Measurements from ENCODE around the gene INSYN2B. TPM values are rescaled to one million over a fixed set of nuclear protein-coding genes. Genes with fewer than 3 reads are reported as not detected.

INSYN2B gene
- total RNA-seq, 2 donors from 2014 or later = not detected

GRCh38 chr5:169974121-169974770, 6.0 kb downstream of the INSYN2B start:
- Histone ChIP-seq H3K27ac (no peak overlapping the region), H3K36me3 (no peaks in the 10 kb centered on the region), H3K9ac (ENCODE audit: low read depth in 2 of 2, low read length in 2 of 2) (no peak overlapping the region), H3K9me3 (no peaks in the 10 kb centered on the region), H3K4me1 (no peaks in the 10 kb centered on the region), H3K27me3 (no peaks in the 10 kb centered on the region), H3K4me3 (no peak overlapping the region)
- TF ChIP-seq, protein P1, sequence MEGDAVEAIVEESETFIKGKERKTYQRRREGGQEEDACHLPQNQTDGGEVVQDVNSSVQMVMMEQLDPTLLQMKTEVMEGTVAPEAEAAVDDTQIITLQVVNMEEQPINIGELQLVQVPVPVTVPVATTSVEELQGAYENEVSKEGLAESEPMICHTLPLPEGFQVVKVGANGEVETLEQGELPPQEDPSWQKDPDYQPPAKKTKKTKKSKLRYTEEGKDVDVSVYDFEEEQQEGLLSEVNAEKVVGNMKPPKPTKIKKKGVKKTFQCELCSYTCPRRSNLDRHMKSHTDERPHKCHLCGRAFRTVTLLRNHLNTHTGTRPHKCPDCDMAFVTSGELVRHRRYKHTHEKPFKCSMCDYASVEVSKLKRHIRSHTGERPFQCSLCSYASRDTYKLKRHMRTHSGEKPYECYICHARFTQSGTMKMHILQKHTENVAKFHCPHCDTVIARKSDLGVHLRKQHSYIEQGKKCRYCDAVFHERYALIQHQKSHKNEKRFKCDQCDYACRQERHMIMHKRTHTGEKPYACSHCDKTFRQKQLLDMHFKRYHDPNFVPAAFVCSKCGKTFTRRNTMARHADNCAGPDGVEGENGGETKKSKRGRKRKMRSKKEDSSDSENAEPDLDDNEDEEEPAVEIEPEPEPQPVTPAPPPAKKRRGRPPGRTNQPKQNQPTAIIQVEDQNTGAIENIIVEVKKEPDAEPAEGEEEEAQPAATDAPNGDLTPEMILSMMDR (IDR thresholded peaks at IDR 0.05) = no peak
- DNase-seq = no peak
- intact Hi-C loops (cut with DNase I) = no loop called here

GRCh38 chr5:169973056-169973455, 7.2 kb downstream of the INSYN2B start:
- H3K4me1 ChIP-seq = no peaks in the 10 kb centered on the region
- no peak overlapping the region for H3K9ac ChIP-seq (ENCODE audit: low read depth in 2 of 2, low read length in 2 of 2)

GRCh38 chr5:169971780-169972179, 8.5 kb downstream of the INSYN2B start:
- TF ChIP-seq, protein P1 (IDR thresholded peaks at IDR 0.05) = no peak
- H3K36me3 ChIP-seq = no peaks in the 10 kb centered on the region
- no peaks in the 10 kb centered on the region for H3K4me1 ChIP-seq
- H3K9ac ChIP-seq (ENCODE audit: low read depth in 2 of 2, low read length in 2 of 2) = no peak overlapping the region
- no peak overlapping the region for H3K4me3 ChIP-seq
- H3K9me3 ChIP-seq = no peaks in the 10 kb centered on the region
- intact Hi-C loops (cut with DNase I) = no loop called here
- H3K27ac ChIP-seq = no peak overlapping the region
- H3K27me3 ChIP-seq = no peaks in the 10 kb centered on the region
- DNase-seq = no peak

More at GRCh38 chr5:169973056-169973455, 7.2 kb downstream of the INSYN2B start:
- Histone ChIP-seq H3K27me3 (no peaks in the 10 kb centered on the region), H3K27ac (no peak overlapping the region), H3K9me3 (no peaks in the 10 kb centered on the region), H3K4me3 (no peak overlapping the region), H3K36me3 (no peaks in the 10 kb centered on the region)
- no peak for DNase-seq
- TF ChIP-seq, protein P1 (IDR thresholded peaks at IDR 0.05) = no peak
- intact Hi-C loops (cut with DNase I) = no loop called here

DNA sequence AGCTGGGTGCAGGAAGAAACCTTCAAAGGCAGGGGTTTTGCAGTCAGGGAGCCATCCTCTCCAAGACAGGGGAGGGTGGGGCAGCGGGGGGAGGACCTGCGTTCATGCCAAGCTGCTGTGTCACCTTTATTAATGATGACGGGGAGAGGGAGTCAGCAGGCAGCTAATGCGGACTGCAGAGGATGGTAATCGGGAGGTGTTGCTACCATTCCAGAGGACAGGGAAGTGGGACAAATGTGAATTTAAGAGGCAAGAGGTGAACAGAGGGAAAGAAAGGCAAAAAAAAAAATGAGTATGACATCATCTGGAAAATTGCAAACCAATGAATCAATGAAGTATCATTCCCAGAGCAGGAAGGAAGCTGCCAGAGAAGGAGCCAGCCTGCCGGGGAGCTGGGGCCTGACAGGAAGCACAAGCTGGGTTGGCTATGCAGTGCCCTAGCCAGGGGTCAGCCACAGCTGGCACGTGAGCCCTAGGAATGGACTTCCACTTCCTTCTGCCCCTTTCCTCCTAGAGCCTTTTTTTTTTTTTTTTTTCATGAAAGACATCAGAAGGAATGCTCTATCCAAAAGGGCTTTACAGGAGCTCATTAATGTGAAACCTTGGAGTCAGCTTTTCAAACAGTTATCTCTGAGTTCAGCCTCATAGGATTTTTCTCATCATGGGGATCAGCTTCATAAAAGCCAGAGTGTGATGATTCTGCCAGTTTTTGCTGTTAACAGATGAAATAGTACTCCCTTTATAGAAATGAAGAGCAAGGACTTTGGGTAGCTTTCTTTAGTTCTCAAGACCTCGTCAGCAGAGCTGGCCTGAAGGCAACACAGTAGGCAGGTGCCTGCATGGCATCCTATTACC, 9.2 kb downstream of the INSYN2B start:
- intact Hi-C loops (cut with DNase I) = no loop called here

GRCh38 chr5:169970339-169970738, 10.0 kb downstream of the INSYN2B start:
- Histone ChIP-seq H3K27ac (no peak overlapping the region), H3K36me3 (no peaks in the 10 kb centered on the region), H3K4me1 (no peaks in the 10 kb centered on the region), H3K9ac (ENCODE audit: low read depth in 2 of 2, low read length in 2 of 2) (no peak overlapping the region), H3K4me3 (no peak overlapping the region), H3K27me3 (no peaks in the 10 kb centered on the region), H3K9me3 (no peaks in the 10 kb centered on the region)
- no peak for DNase-seq
- intact Hi-C loops (cut with DNase I) = no loop called here
- TF ChIP-seq, protein P1 (IDR thresholded peaks at IDR 0.05) = no peak

More for the DNA sequence above, 9.2 kb downstream of the INSYN2B start:
- no peaks in the 10 kb centered on the region for H3K27me3 ChIP-seq
- TF ChIP-seq, protein P1 (IDR thresholded peaks at IDR 0.05) = no peak
- no peaks in the 10 kb centered on the region for H3K4me1 ChIP-seq
- no peaks in the 10 kb centered on the region for H3K9me3 ChIP-seq
- DNase-seq = no peak
- H3K27ac ChIP-seq = no peak overlapping the region
- no peak overlapping the region for H3K9ac ChIP-seq (ENCODE audit: low read depth in 2 of 2, low read length in 2 of 2)
- no peaks in the 10 kb centered on the region for H3K36me3 ChIP-seq
- no peak overlapping the region for H3K4me3 ChIP-seq
